ENCODE results near the gene BUB1B. TPM values are rescaled to one million over a fixed set of nuclear protein-coding genes. Genes with fewer than 3 reads are reported as not detected.
"Not testable (repeated sequence)": the region's sequence is repeated elsewhere in the genome, so short reads cannot be mapped to it uniquely, and the experiment has no call there.

The BUB1B gene
- total RNA-seq, 1 donor from 2014 or later: 73.1 TPM

- not testable (repeated sequence) for H3K4me3 Mint-ChIP-seq (ENCODE audit: low read depth); H3K4me1 Mint-ChIP-seq (ENCODE audit: low read depth); H3K36me3 Mint-ChIP-seq (ENCODE audit: low read depth); H3K9me3 Mint-ChIP-seq; H3K27me3 Mint-ChIP-seq (ENCODE audit: low read depth); H3K27ac Mint-ChIP-seq; DNase-seq (ENCODE audit: low spot score)
- intact Hi-C loops (cut with micrococcal nuclease): loop anchor here (1.0 kb wide), 1 partner anchor 80 kb away; no protein-coding TSS in a partner anchor
These were observed 36.0 kb upstream of the BUB1B start for GRCh38 chr15:40124807-40125285.

- no peaks in the 10 kb centered on the region for H3K4me1 Mint-ChIP-seq (ENCODE audit: low read depth)
- H3K27ac Mint-ChIP-seq: no peak overlapping the region
- no peaks in the 10 kb centered on the region for H3K9me3 Mint-ChIP-seq
- no peak overlapping the region for H3K4me3 Mint-ChIP-seq (ENCODE audit: low read depth)
- peaks cover 6% of the 10 kb centered on the region for H3K27me3 Mint-ChIP-seq (ENCODE audit: low read depth)
- no peaks in the 10 kb centered on the region for H3K36me3 Mint-ChIP-seq (ENCODE audit: low read depth)
- intact Hi-C loops (cut with micrococcal nuclease): loop anchor here (1.0 kb wide), 1 partner anchor 81 kb away; no protein-coding TSS in a partner anchor
- no peak for DNase-seq (ENCODE audit: low spot score)
These were observed 34.9 kb upstream of the BUB1B start for GRCh38 chr15:40125950-40126349.

GRCh38 chr15:40128766-40129660 lies 31.9 kb upstream of the BUB1B start:
- intact Hi-C loops (cut with micrococcal nuclease): loop anchor here (2.0 kb wide), 1 partner anchor 20 kb away; the partner anchor contains the start of gene BMF
- Mint-ChIP-seq H3K4me1 (ENCODE audit: low read depth) (no peaks in the 10 kb centered on the region), H3K27ac (no peak overlapping the region), H3K36me3 (ENCODE audit: low read depth) (no peaks in the 10 kb centered on the region), H3K27me3 (ENCODE audit: low read depth) (no peaks in the 10 kb centered on the region), H3K4me3 (ENCODE audit: low read depth) (no peak overlapping the region), H3K9me3 (no peaks in the 10 kb centered on the region)
- DNase-seq (ENCODE audit: low spot score): no peak

DNA sequence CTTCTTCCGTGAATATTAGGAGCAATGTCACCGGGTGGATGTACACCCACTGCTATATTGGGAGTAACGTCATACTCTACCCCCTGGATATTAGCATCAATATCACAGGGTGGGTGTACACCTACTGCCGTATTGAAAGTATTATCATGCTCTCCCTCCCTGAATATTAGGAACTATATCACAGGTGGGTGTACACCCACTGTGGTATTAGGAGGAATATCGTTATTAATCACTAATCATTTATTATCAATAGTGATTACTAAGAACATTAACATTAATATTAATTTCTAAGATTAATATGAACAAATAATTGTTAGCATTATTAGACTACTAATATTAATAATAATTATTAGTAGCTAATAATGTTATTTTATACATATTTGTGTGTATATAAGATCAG lies 30.8 kb upstream of the BUB1B start:
- no peak overlapping the region for H3K27ac Mint-ChIP-seq
- H3K4me1 Mint-ChIP-seq (ENCODE audit: low read depth): no peaks in the 10 kb centered on the region
- H3K27me3 Mint-ChIP-seq (ENCODE audit: low read depth): no peaks in the 10 kb centered on the region
- DNase-seq (ENCODE audit: low spot score): no peak
- H3K36me3 Mint-ChIP-seq (ENCODE audit: low read depth): no peaks in the 10 kb centered on the region
- no peaks in the 10 kb centered on the region for H3K9me3 Mint-ChIP-seq
- no peak overlapping the region for H3K4me3 Mint-ChIP-seq (ENCODE audit: low read depth)
- intact Hi-C loops (cut with micrococcal nuclease): no loop called here

- intact Hi-C loops (cut with micrococcal nuclease): no loop called here
- no peak overlapping the region for H3K27ac Mint-ChIP-seq
- H3K4me3 Mint-ChIP-seq (ENCODE audit: low read depth): no peak overlapping the region
- H3K27me3 Mint-ChIP-seq (ENCODE audit: low read depth): no peaks in the 10 kb centered on the region
- no peaks in the 10 kb centered on the region for H3K4me1 Mint-ChIP-seq (ENCODE audit: low read depth)
- DNase-seq (ENCODE audit: low spot score): no peak
- H3K9me3 Mint-ChIP-seq: no peaks in the 10 kb centered on the region
- H3K36me3 Mint-ChIP-seq (ENCODE audit: low read depth): no peaks in the 10 kb centered on the region
These were observed 29.9 kb upstream of the BUB1B start for GRCh38 chr15:40130799-40131502.

DNA sequence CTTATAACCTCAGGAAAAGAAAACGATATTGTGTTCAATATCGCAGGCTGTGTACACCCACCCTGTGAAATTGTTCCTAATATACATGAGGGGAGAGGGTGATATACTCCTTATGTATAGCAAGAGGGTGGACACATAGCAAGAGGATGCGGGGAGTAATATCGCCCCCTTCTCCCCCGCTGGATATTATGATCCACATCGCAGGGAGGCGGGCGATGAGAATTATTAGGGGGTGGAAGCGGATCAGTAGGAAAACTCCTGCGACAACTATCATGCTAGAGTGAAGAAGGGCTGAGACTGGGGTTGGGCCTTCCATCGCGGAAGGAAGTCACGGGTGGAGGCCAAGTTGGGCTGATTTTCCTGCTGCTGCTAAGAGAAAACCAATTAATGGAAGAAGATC lies 27.3 kb upstream of the BUB1B start:
- H3K36me3 Mint-ChIP-seq (ENCODE audit: low read depth): no peaks in the 10 kb centered on the region
- H3K4me3 Mint-ChIP-seq (ENCODE audit: low read depth): no peak overlapping the region
- no peak overlapping the region for H3K27ac Mint-ChIP-seq
- intact Hi-C loops (cut with micrococcal nuclease): no loop called here
- DNase-seq (ENCODE audit: low spot score): no peak
- H3K4me1 Mint-ChIP-seq (ENCODE audit: low read depth): no peaks in the 10 kb centered on the region
- H3K27me3 Mint-ChIP-seq (ENCODE audit: low read depth): no peaks in the 10 kb centered on the region
- H3K9me3 Mint-ChIP-seq: no peaks in the 10 kb centered on the region

DNA sequence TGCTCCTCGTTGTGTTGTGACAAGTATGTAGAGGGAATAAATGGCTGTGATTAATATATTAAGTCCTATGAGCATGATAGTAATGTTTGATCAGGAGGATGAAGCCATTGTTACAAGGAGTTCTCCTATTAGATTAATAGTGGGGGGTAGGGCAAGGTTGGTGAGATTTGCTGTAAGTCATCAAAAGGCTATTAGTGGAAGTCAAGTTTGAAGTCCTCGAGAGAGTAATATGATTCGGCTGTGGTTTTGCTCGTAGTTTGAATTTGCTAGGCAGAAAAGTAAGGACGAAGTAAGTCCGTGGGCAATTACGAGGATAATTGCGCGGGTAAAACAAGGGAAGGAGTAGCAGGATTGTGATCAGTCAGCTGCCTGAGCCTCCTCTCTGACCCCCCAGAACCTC lies 26.0 kb upstream of the BUB1B start:
- Mint-ChIP-seq H3K4me1 (ENCODE audit: low read depth) (no peaks in the 10 kb centered on the region), H3K9me3 (no peaks in the 10 kb centered on the region), H3K27me3 (ENCODE audit: low read depth) (no peaks in the 10 kb centered on the region), H3K4me3 (ENCODE audit: low read depth) (no peak overlapping the region), H3K27ac (no peak overlapping the region), H3K36me3 (ENCODE audit: low read depth) (no peaks in the 10 kb centered on the region)
- intact Hi-C loops (cut with micrococcal nuclease): no loop called here
- no peak for DNase-seq (ENCODE audit: low spot score)

- H3K27ac Mint-ChIP-seq; H3K27me3 Mint-ChIP-seq (ENCODE audit: low read depth); intact Hi-C loops (cut with micrococcal nuclease); H3K4me3 Mint-ChIP-seq (ENCODE audit: low read depth); H3K9me3 Mint-ChIP-seq; H3K36me3 Mint-ChIP-seq (ENCODE audit: low read depth); DNase-seq (ENCODE audit: low spot score); H3K4me1 Mint-ChIP-seq (ENCODE audit: low read depth): not testable (repeated sequence)
These were observed 24.9 kb upstream of the BUB1B start for GRCh38 chr15:40135846-40136450.

- H3K9me3 Mint-ChIP-seq: no peaks in the 10 kb centered on the region
- intact Hi-C loops (cut with micrococcal nuclease): no loop called here
- peaks cover 1% of the 10 kb centered on the region for H3K27me3 Mint-ChIP-seq (ENCODE audit: low read depth)
- H3K36me3 Mint-ChIP-seq (ENCODE audit: low read depth): no peaks in the 10 kb centered on the region
- H3K27ac Mint-ChIP-seq: no peak overlapping the region
- DNase-seq (ENCODE audit: low spot score): no peak
- no peak overlapping the region for H3K4me3 Mint-ChIP-seq (ENCODE audit: low read depth)
- H3K4me1 Mint-ChIP-seq (ENCODE audit: low read depth): no peaks in the 10 kb centered on the region
These were observed 24.2 kb upstream of the BUB1B start for GRCh38 chr15:40136470-40137302.

- Mint-ChIP-seq H3K9me3 (no peaks in the 10 kb centered on the region), H3K4me1 (ENCODE audit: low read depth) (no peaks in the 10 kb centered on the region), H3K27ac (no peak overlapping the region), H3K27me3 (ENCODE audit: low read depth) (peaks cover 2% of the 10 kb centered on the region), H3K4me3 (ENCODE audit: low read depth) (no peak overlapping the region), H3K36me3 (ENCODE audit: low read depth) (no peaks in the 10 kb centered on the region)
- no peak for DNase-seq (ENCODE audit: low spot score)
- intact Hi-C loops (cut with micrococcal nuclease): no loop called here
These were observed 23.3 kb upstream of the BUB1B start for GRCh38 chr15:40137303-40138200.

- DNase-seq (ENCODE audit: low spot score); H3K4me1 Mint-ChIP-seq (ENCODE audit: low read depth); H3K36me3 Mint-ChIP-seq (ENCODE audit: low read depth); H3K27me3 Mint-ChIP-seq (ENCODE audit: low read depth); H3K27ac Mint-ChIP-seq; H3K9me3 Mint-ChIP-seq; intact Hi-C loops (cut with micrococcal nuclease); H3K4me3 Mint-ChIP-seq (ENCODE audit: low read depth): not testable (repeated sequence)
These were observed 22.7 kb upstream of the BUB1B start for GRCh38 chr15:40138201-40138570.
